Right cardiac atrium (tissue), 5 donors: Measurements from ENCODE around the gene BIVM. TPM values are rescaled to one million over a fixed set of nuclear protein-coding genes. Genes with fewer than 3 reads are reported as not detected.

ENCODE experiments used
- ATAC-seq, 2 donors: fragments of 200-7000 bp; cut with Tn5 transposase; one replicate each; pipeline versions ENCODE4 v1.8.0 to v1.9.1; 2020; ENCODE audit warnings: moderate library complexity in 2 of 2, mild to moderate bottlenecking in 1 of 2
- DNase-seq, 3 donors: peaks; one replicate each; pipeline ENCODE4 v3.0.0-alpha.2; 2020
- H3K27ac ChIP-seq: one replicate; pipeline ENCODE4 v1.5.1; 2013; ENCODE audit warnings: mild to moderate bottlenecking, low read length, control low read depth, moderate library complexity
- H3K27me3 ChIP-seq: one replicate; pipeline ENCODE4 v1.6.1; 2013; ENCODE audit not compliant: control insufficient read depth, insufficient read depth
- H3K4me1 ChIP-seq: one replicate; pipeline ENCODE4 v1.6.1; 2013; ENCODE audit warnings: low read length; ENCODE audit not compliant: control insufficient read depth, insufficient read depth
- H3K4me3 ChIP-seq: one replicate; pipeline ENCODE4 v1.5.1; 2013; ENCODE audit warnings: low read length, control low read depth
- H3K9me3 ChIP-seq: one replicate; pipeline ENCODE4 v1.6.1; 2013; ENCODE audit warnings: low read length; ENCODE audit not compliant: control insufficient read depth
- WGBS: extraction: QIAGEN DNeasy Blood & Tissue Kit; methylation state at CpG from one replicate; pipeline ENCODE4 v1.1.7; 2013; 5-methylcytosine and 5-hydroxymethylcytosine counted together
- intact Hi-C, 4 donors: fragments of 100-400 bp; cut with DNase I; formaldehyde crosslinking; loops; one replicate each; pipeline versions ENCODE4 v1.11.0 to v1.14.0; 2022 to 2023
- polyA plus RNA-seq: library from polyadenylated mRNA; stranded (reverse); fragments of 200-250 nt; gene quantifications from one replicate; pipeline ENCODE4 v1.2.3, GENCODE V29; 2013
- total RNA-seq, 4 donors: library from RNA; stranded (reverse); fragmentation: NEBNext Ultra II Directional; extraction: Animal tissue kit (Norgen Biotek cat#: 25700); gene quantifications; one replicate each; pipeline ENCODE4 v1.2.1, GENCODE V29; 2021
- donor health status: healthy with polysubstance abuse.
- donor health status: DM: no; HTN: yes; CAD: no.
- donor health status: DM: no; HTN: no; CAD: no.
- donor health status: DM: no; HTN: yes; CAD: no; lungs with severe emphysema.
- donor health status: DM: yes; HTN: yes; CAD: no.

BIVM gene
- total and polyA plus RNA-seq, 5 donors, result 22.7 to 43.2 (median 38.1) TPM

GRCh38 chr13:102784483-102784882 is 14.4 kb upstream of the BIVM start:
- Histone ChIP-seq H3K4me1 (no peaks in the 10 kb centered on the region), H3K27ac (peak overlapping the region; percentile 87), H3K9me3 (no peaks in the 10 kb centered on the region), H3K4me3 (no peak overlapping the region), H3K27me3 (no peaks in the 10 kb centered on the region)
- no peak for DNase-seq
- intact Hi-C loops, result no loop called here
- ATAC-seq, result peak; percentile 70 to 89
- WGBS, result 49% methylated on average over 3 of the region's 3 CpGs

GRCh38 chr13:102788683-102789082 is 10.2 kb upstream of the BIVM start:
- intact Hi-C loops, result no loop called here
- DNase-seq (no peak), ATAC-seq (no peak)
- no peak overlapping the region for H3K4me3 ChIP-seq
- H3K4me1 ChIP-seq, result no peaks in the 10 kb centered on the region
- WGBS, result 96% methylated on average over 8 of the region's 8 CpGs
- no peaks in the 10 kb centered on the region for H3K27me3 ChIP-seq
- no peak overlapping the region for H3K27ac ChIP-seq
- no peaks in the 10 kb centered on the region for H3K9me3 ChIP-seq

- intact Hi-C loops, result no loop called here
- 50% methylated on average over 1 of the region's 1 CpG for WGBS
- H3K4me3 ChIP-seq, result no peak overlapping the region
- H3K27ac ChIP-seq, result no peak overlapping the region
- H3K4me1 ChIP-seq, result no peaks in the 10 kb centered on the region
- no peaks in the 10 kb centered on the region for H3K9me3 ChIP-seq
- no peaks in the 10 kb centered on the region for H3K27me3 ChIP-seq
- DNase-seq (no peak), ATAC-seq (no peak)
Observed at GRCh38 chr13:102792396-102792795, 6.5 kb upstream of the BIVM start.

DNA sequence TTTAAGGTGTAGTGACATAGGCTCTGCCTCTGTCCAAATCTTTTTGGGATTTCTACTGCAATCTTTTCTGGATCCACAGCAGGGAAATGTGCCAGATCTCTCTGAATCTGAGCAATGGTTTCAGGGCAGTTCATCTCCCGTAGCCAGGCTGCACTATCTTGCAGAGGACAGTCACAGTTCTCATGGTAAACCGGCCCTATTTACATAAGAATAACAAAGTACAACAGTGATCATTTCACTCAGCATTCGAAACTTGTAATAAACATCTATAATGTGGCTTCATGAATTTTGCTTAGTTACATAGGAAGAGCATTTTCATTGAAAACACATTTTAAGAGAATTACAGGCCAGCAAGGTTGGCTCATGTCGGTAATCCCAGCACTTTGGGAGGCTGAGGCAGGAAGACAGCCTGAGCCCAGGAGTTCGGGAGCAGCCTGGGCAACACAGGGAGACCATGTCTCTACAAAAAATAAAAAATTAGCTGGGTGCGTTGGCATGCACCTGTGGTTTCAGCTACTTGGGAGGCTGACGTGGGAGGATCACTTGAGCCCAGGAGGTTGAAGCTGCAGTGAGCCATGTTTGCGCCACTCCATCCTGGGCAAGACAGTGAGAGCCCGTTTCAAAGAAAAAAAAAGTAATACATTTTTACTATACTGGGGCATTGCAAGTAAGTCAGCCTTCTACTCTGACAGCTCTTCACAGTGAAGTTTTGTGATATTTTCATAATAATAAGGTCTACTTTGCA is 5.1 kb upstream of the BIVM start:
- WGBS, result 89% methylated on average over 9 of the region's 9 CpGs
- ATAC-seq, result no peak

GRCh38 chr13:102799426-102800144 is 666 bp downstream of the BIVM start:
- no peaks in the 10 kb centered on the region for H3K9me3 ChIP-seq
- peaks cover 2% of the 10 kb centered on the region for H3K4me1 ChIP-seq
- DNase-seq, result peak; percentile 58 to 83 (median 80)
- H3K27me3 ChIP-seq, result no peaks in the 10 kb centered on the region
- WGBS, result under 1% methylated on average over 69 of the region's 69 CpGs
- ATAC-seq, result peak; percentile 52 to 54
- peak overlapping the region; percentile 54 for H3K4me3 ChIP-seq
- intact Hi-C loops, result no loop called here
- peak overlapping the region; percentile 91 for H3K27ac ChIP-seq

More for the DNA sequence above, 5.1 kb upstream of the BIVM start:
- Histone ChIP-seq H3K4me1 (no peaks in the 10 kb centered on the region), H3K27me3 (no peaks in the 10 kb centered on the region), H3K4me3 (no peak overlapping the region), H3K27ac (no peak overlapping the region), H3K9me3 (no peaks in the 10 kb centered on the region)
- no peak for DNase-seq
- intact Hi-C loops, result no loop called here

GRCh38 chr13:102800145-102801041 is 1.5 kb downstream of the BIVM start:
- WGBS, result 2% methylated on average over 81 of the region's 81 CpGs
- ATAC-seq (peak; percentile 89 to 90), DNase-seq (peak; percentile 85 to 95 (median 94))
- Histone ChIP-seq H3K27ac (peak overlapping the region; percentile 91), H3K4me3 (peak overlapping the region; percentile 54), H3K4me1 (peaks cover 2% of the 10 kb centered on the region), H3K27me3 (no peaks in the 10 kb centered on the region), H3K9me3 (no peaks in the 10 kb centered on the region)
- intact Hi-C loops, result no loop called here

DNA sequence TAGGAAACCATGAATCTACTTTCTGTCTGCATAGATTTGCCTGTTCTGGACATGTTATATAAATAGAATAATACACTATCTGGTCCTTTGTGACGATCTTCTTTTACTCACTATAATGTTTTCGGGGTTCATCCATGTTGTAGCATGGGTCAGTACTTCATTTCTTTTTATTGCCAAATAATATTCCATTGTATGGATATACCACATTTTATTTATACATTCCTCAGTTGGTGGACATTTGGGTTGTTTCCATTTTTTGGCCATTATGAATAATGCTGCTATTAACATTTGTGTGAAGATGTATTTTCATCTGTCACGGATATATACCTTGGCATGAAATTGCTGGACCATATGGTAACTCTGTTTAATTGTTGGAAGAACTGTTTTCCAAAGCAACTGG is 6.8 kb downstream of the BIVM start:
- Histone ChIP-seq H3K27ac (no peak overlapping the region), H3K9me3 (no peaks in the 10 kb centered on the region), H3K4me1 (peaks cover 2% of the 10 kb centered on the region), H3K27me3 (no peaks in the 10 kb centered on the region), H3K4me3 (no peak overlapping the region)
- no peak for DNase-seq
- intact Hi-C loops, result no loop called here
- WGBS, result 96% methylated on average over 3 of the region's 3 CpGs
- no peak for ATAC-seq

DNA sequence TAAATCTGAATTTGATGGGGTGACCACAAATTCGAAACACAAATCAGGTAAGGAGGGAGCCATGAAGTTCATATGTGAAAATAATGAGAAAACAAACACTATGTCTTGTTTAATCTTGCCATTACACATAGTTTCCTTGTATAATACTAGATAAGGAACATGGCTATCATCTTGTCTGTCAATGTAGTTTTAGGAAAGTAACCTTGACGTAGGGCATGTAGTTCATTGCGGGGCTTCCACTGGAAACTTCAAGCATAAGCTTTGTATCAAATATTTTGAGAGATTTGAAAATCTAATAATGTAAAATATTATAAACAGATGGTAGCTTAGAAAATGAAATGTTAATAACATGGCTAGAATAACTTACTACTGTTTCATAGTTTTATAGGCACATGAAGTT is 8.8 kb downstream of the BIVM start:
- Histone ChIP-seq H3K4me1 (peaks cover 4% of the 10 kb centered on the region), H3K4me3 (no peak overlapping the region), H3K27ac (no peak overlapping the region), H3K27me3 (no peaks in the 10 kb centered on the region), H3K9me3 (no peaks in the 10 kb centered on the region)
- no peak for DNase-seq
- no peak for ATAC-seq
- WGBS, result 93% methylated on average over 3 of the region's 3 CpGs
- intact Hi-C loops, result no loop called here

GRCh38 chr13:102812611-102813287 is 13.8 kb downstream of the BIVM start:
- Histone ChIP-seq H3K27me3 (no peaks in the 10 kb centered on the region), H3K27ac (no peak overlapping the region), H3K4me1 (peaks cover 6% of the 10 kb centered on the region), H3K9me3 (no peaks in the 10 kb centered on the region), H3K4me3 (no peak overlapping the region)
- DNase-seq (no peak), ATAC-seq (no peak)
- intact Hi-C loops, result no loop called here

GRCh38 chr13:102814025-102814607 is 15.2 kb downstream of the BIVM start:
- no peak for DNase-seq
- ATAC-seq, result no peak
- Histone ChIP-seq H3K4me3 (no peak overlapping the region), H3K4me1 (peaks cover 6% of the 10 kb centered on the region), H3K27ac (no peak overlapping the region), H3K9me3 (no peaks in the 10 kb centered on the region), H3K27me3 (no peaks in the 10 kb centered on the region)
- WGBS, result 86% methylated on average over 7 of the region's 7 CpGs
- intact Hi-C loops, result no loop called here
